ENCODE measurements around the gene THSD4. TPM values are rescaled to one million over a fixed set of nuclear protein-coding genes. Genes with fewer than 3 reads are reported as not detected.
"Not testable (repeated sequence)": the region's sequence is repeated elsewhere in the genome, so short reads cannot be mapped to it uniquely, and the experiment has no call there.

THSD4 gene
- polyA plus RNA-seq, 4 donors = 27.2 to 96.3 (median 39.5) TPM

DNA sequence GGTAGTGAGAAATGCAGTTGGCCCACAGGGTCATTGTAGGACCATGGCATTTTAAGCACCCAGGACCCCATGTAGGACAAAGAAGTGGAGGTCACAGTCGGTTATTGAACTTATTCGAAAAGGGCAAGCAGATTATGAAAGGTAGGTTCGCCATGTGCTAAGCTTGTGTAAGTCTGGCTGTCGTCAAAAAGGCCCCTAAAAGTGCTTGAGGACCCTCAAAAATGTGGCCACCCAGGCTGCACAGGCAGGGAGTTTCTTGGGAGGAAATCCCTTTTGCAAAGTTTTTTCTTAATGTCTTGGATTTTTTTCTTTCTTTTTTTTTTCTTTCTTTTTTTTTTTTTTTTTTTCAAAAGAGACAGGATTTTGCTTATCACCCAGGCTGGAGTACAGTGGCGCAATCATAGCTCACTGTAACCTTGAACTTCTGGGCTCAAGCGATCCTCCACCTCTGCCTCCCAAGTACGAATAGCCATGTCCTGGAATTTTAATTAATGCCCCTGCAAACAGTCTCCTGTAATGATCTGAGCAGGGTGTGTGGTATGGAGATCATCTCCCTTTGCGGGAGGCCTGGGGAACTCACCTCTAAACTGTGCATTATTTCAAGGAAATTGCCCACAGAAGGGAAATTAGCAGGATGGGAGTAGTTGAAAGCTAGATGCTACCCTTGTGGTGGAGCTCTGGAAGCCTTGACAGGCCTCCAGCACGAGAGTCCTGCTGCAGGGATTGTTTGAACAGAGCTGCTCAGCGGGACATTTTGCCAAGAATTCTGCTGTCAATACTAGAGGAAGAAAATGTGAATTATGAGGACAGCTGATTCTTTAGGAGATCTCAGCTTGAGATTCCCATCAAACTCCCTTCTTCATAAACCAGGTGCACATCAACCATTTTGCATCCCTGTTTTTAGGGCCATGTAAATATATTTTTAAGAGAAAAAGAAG lies 28.4 kb downstream of the THSD4 start:
- no peak for DNase-seq (ENCODE audit: low read depth in 4 of 4, low spot score in 3 of 4)

DNA sequence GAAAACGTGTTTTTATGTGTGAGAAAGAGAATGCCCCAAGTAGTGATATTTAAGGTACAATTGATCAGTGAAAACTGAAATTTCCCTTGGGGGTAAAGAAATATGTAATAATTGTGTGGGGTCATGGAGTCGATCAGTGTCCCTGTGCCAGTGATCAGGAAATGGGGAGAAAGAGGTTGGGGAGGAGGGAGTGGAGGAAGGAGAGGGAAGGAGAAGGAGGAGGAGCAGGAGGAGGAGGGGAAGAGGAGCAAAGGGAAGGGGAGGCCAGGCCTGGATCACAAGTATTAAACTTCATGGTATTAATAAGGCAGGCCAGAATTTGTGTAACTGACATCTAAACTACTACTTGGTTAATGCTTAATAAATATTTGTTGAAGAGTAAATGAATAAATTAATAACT lies 30.4 kb downstream of the THSD4 start:
- no peak for DNase-seq (ENCODE audit: low read depth in 4 of 4, low spot score in 3 of 4)

GRCh38 chr15:71146580-71146982 lies 31.3 kb downstream of the THSD4 start:
- DNase-seq (ENCODE audit: low read depth in 4 of 4, low spot score in 3 of 4) = no peak

GRCh38 chr15:71148048-71148447 lies 32.8 kb downstream of the THSD4 start:
- no peak for DNase-seq (ENCODE audit: low read depth in 4 of 4, low spot score in 3 of 4)

GRCh38 chr15:71149646-71150557 lies 34.6 kb downstream of the THSD4 start:
- DNase-seq (ENCODE audit: low read depth in 4 of 4, low spot score in 3 of 4) = peak in 1 of 4 donors; percentile 32

DNA sequence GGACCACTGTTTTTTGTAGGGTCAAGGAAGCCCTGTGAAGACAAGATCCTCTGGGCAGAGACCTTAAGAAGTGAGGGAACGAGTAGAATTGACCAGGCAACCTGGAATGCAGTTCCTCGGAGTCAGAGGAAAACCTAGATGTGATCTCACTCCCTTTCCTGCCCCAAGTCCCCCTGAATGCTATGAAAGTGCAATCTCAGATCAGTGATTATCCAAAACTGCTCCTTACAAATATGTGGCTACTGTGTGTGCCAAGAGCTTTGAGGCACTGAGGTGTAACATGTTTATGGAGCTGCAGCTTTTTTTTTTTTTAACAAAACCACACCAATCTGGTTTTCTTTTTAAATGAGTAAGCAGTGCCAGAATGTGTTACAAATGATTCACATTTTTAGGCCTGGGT lies 35.8 kb downstream of the THSD4 start:
- DNase-seq (ENCODE audit: low read depth in 4 of 4, low spot score in 3 of 4) = no peak

DNA sequence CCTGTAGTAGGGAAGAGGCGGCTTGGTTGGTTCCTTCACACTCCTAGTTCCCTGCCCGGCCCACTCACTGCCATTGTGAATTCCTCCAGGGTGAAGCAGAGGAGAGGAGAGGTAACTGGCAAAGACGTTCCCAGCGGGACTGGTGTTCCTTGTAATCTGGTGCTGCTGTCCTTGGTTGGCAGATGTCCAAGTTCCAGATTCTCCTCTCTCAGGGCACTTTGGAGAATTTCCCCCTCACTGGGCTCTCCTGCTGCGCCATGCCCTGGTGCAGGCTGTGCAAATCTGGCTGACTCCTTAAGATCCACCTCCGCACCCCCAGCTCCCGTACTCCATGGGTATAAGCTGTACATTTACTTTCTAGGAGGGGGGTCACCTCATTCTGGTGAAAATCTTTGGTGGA lies 37.3 kb downstream of the THSD4 start:
- DNase-seq (ENCODE audit: low read depth in 4 of 4, low spot score in 3 of 4) = no peak

DNA sequence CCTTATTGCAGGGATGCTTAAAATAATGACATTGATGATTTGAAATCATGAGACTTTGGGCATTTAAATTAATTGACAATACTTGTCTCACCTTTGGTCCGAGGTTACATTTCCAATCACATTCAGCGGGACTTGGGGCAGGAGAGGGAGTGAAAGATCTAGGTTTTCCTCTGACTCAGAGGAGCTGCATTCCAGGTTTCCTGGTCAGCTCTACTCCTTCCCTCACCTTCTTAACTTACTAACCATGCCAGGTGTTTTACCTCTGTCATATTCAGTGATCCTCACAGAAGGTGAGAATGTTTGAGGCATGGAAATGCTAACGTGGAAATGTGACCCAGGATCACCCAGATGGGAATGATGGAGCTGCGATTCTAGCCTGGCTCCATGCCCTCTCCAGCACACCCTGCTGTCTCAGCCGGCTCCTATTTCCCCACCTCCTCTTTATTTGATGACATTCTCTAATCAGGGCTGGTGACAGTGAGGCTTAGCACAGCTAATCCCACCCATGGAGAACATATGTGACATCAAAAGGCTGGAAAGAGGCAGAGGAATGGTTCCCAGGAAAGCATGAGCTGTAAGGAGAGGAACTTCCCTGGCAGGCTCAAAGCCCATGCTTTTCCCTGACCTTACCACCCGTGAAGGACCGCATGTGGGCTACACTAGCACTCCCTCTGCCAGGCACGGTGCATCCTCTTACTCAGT lies 38.7 kb downstream of the THSD4 start:
- no peak for DNase-seq (ENCODE audit: low read depth in 4 of 4, low spot score in 3 of 4)

GRCh38 chr15:71154607-71155200 lies 39.4 kb downstream of the THSD4 start:
- no peak for DNase-seq (ENCODE audit: low read depth in 4 of 4, low spot score in 3 of 4)

GRCh38 chr15:71155534-71155933 lies 40.3 kb downstream of the THSD4 start:
- DNase-seq (ENCODE audit: low read depth in 4 of 4, low spot score in 3 of 4) = no peak

GRCh38 chr15:71160976-71161375 lies 45.7 kb downstream of the THSD4 start:
- no peak for DNase-seq (ENCODE audit: low read depth in 4 of 4, low spot score in 3 of 4)

- DNase-seq (ENCODE audit: low read depth in 4 of 4, low spot score in 3 of 4) = no peak
Measured at GRCh38 chr15:71162309-71162708, 47.0 kb downstream of the THSD4 start.

DNA sequence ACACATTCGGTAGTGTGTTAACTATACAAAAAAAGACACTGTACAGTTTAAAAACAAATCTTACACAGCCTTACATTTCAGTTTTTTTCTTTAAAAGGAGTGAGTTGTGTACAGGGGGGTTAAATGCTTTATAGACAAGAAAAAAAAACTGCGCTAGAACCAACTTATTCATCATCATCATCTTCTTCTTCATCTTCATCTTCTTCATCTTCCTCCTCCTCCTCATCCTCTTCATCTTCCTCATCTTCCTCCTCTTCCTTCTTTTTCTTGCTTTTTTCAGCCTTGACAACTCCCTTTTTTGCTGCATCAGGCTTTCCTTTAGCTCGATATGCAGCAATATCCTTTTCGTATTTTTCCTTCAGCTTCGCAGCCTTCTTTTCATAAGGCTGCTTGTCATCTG lies 49.3 kb downstream of the THSD4 start:
- DNase-seq (ENCODE audit: low read depth in 4 of 4, low spot score in 3 of 4) = not testable (repeated sequence)

DNA sequence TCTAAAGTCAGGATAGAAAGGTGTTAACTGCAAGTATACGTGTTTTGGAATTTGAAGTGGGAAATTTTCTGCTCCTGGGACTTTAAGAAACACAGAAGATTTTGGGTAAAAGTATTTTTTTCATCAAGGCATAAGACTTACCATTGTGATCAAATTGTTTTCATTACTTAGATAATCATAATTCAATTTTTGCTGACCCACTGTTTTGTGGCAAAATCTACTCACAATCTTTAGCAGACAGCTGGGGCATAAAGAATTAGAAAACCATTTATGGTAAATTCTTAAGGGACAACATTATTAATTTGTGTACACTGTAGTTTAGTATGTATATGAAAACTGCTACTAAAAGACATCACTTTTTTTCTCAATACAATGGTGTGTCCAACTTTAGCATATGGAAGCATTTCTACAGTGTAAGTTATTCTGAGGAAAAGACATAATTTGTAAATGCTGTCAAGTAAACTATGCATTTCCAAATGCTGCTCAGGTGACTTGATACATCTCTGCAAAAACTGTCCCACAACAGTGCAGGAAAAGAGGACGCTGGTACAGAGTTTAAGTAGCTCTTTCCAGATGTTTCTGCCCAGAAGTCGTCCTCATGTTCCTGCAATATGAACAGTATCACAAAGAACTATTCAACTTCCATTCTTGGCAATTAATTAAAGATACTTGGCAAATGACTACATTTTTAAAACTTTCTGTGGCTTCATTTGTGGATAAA lies 52.3 kb downstream of the THSD4 start:
- DNase-seq (ENCODE audit: low read depth in 4 of 4, low spot score in 3 of 4) = no peak

DNA sequence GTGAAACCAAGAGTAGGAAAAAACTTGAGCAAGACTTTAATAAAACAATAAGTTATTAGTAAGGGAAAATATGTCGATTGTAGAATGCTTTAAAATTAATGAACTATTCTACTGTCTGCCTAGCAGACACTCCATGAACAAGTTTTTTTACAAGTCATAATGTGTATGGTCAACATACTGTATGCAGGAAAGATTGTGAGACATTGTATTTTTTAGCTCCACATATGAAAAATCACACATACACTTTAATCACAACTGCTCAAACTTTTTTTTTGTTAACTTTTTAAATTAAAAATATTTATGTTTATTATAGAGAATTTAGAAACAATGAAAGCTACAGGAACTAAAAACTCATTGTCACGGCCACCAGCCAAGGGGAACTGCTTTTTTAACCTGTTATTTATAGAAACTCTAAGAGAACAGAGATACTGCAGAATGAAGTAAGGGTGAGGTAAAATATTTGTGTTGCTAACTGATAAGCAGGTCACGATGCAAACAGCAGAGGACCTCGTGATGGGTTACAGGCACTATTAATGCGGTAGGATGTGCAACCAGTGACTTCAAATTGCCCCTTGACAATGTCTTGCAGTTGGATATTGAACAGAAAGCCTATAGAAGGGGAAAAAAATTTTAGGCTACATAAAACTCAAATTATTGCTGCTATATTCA lies 53.0 kb downstream of the THSD4 start:
- no peak for DNase-seq (ENCODE audit: low read depth in 4 of 4, low spot score in 3 of 4)

- no peak for DNase-seq (ENCODE audit: low read depth in 4 of 4, low spot score in 3 of 4)
Measured at GRCh38 chr15:71170163-71170562, 54.9 kb downstream of the THSD4 start.

GRCh38 chr15:71171195-71171594 lies 55.9 kb downstream of the THSD4 start:
- no peak for DNase-seq (ENCODE audit: low read depth in 4 of 4, low spot score in 3 of 4)

DNA sequence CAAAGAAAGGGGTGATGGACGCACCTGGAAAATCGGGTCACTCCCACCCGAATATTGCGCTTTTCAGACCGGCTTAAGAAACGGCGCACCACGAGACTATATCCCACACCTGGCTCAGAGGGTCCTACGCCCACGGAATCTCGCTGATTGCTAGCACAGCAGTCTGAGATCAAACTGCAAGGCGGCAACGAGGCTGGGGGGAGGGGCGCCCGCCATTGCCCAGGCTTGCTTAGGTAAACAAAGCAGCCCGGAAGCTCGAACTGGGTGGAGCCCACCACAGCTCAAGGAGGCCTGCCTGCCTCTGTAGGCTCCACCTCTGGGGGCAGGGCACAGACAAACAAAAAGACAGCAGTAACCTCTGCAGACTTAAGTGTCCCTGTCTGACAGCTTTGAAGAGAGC lies 59.1 kb downstream of the THSD4 start:
- DNase-seq (ENCODE audit: low read depth in 4 of 4, low spot score in 3 of 4) = not testable (repeated sequence)
